ENCODE results near the gene SOX13.

The SOX13 gene

DNA sequence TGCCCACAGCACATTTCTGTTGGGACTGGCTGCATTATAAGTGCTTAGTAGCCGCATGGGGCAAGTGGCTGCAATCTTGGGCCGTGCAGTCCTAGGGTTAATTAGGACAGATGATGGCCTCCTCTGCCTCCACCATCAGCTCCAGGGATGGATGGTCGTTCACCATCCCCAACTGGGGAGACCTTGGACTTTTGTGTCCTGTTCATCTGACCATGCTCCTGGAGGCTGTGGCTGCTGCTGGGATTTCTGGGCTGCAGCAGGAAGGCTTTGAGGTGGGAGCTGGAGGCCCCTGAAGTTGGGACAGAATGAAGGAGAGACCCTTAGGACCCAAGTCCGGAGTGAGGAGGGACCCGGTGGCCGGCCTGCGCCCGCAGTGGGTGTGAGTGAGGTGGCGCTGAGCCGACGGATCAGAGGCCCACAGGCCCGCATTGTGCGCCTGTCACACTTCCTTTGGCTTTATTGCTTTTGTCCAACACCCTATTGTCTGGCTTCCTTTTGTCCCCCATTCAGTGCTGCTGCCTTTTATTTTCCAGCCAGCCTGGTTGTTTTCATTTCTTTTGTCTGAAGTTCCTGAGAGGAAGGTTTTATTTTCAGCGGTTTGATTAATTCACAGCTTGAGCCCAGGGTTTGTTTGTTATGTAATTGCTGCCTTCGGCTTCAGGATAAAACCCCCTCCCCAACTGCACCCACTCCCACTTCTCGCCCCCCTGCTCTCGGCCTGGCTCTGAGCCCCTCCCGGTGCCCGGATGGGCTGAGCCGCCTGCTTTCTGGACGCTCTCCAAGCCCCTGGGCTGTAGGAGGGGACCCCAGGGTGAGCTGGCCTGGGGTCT lies 35.6 kb downstream of the SOX13 start:
- DNase-seq = no peak

DNA sequence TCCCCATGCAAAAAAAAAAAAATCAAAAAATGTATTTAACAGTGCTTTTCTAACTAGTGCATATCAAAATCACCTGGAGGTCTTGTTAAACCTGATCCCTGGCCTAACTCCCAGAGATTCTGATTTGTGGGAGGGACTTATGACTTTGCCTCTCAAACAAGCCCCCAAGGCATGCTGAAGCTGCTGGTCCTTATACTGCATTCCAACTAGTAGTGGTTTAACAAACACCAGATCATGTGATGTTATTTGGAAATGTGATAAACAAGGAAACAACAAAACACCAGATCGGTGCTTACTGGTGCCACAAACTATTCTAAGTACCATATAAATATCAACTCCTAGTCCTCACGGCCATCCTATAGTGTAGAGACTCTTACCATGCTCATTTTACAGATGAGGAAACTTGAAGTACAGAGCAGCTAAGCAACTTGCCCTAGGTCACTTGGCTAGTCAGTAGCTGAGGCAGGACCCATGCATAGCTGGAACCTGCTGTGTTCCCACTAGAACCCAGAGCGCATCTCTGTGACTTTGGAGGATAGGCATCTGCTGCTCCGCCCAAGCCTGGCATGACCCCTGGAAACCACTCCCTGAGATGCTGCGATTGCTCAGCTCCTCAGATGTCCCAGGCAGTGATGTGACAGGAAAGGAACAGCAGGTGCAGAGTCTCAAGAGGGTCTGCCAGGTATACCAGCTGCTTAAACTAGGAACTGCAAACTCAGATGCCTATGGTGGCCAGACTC lies 38.1 kb downstream of the SOX13 start:
- DNase-seq = no peak

DNA sequence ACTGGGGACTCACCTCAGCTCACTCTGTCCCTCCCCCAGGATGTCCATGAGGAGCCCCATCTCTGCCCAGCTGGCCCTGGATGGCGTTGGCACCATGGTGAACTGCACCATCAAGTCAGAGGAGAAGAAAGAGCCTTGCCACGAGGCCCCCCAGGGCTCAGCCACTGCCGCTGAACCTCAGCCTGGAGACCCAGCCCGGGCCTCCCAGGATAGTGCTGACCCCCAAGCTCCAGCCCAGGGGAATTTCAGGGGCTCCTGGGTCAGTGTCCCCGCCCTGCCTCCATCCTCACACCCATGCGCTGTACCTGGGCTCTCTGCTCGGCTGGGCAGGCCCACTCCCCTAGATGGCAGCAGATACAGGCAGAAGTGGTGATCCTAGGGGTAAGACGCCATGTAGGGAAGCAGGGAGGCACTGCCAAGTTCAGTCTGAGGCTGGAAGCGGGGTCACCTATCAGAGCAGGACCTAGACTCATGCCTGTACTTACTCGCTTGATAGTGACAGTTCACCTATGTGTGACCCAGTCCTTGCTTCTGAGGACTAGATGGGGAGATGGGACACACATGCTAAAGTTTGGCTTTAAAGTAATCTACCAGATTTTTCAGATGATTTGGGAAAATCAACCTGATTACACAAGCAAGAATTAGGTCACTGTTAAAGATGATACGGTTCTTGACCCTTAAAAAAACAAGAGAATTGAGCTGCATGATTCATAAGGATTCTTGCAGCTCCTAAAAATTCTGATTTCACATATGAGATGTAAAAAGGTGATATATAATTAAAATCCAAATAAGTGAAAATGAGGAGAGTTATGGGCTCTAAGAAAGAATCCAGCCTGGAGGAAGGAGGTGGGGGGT lies 40.2 kb downstream of the SOX13 start:
- DNase-seq = no peak

DNA sequence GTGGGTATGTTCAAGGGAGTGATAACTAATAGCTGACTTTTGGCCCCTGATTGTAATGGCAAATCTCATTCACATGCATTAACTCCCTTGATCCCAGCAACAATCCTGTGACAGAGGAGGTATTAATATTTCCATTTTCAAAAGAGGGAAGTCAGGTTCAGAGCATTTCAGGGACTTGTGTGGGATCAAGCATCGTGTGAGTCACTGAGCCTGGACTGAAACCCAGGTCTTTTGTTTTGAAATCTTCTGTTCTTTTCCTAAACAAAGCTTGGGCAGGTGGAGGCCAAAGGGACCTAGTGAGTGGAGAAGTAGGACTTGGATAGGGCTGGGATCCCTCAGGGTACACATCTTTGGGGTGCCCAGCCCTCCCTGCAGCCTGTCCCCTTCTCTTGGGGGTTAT lies 41.0 kb downstream of the SOX13 start:
- DNase-seq = no peak

DNA sequence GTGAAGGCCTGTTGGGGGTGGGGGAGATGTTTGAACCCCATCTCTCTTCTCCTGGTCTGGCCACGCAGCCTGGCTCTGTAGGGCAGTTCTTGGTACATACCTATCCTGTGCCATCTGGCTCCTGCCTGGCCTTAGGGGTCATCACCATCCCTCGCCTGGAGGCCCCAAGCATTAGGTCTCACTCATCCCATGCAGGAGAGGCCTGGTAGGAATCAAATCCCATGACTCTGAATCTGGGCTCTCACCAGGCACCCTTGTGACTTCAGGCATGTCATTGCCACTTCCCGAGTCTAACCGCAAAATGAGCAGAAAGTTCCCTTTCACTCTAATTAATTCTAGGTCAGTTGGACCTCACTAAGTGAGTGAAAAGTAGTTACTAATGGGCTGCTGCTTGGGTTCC lies 41.7 kb downstream of the SOX13 start:
- no peak for DNase-seq

- DNase-seq = no peak
Measured at GRCh38 chr1:204115116-204115515, 42.2 kb downstream of the SOX13 start.

GRCh38 chr1:204116539-204116938 lies 43.6 kb downstream of the SOX13 start:
- DNase-seq = no peak

- DNase-seq = no peak
Measured at GRCh38 chr1:204121840-204122555, 49.1 kb downstream of the SOX13 start.

DNA sequence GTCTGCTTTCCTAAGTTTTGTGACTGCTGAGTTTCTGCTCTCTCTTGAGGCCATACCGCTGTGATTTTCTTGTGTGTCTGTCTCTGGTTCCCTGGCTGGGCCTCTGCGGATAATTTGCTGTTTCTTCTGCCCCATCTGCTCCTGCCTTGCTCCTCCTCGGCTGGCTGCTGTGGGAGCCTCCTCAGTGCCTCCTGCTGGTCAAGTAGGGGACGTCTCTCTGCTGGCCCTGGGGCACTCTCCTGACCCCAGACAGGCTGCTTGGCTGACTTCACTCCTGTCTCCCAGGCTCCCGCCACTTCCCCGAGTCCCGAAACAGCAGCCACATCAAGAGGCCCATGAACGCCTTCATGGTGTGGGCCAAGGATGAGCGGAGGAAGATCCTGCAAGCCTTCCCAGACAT lies 50.5 kb downstream of the SOX13 start:
- no peak for DNase-seq

- no peak for DNase-seq
Measured at GRCh38 chr1:204124639-204125038, 51.7 kb downstream of the SOX13 start.

GRCh38 chr1:204125759-204126351 lies 52.9 kb downstream of the SOX13 start:
- DNase-seq = no peak

DNA sequence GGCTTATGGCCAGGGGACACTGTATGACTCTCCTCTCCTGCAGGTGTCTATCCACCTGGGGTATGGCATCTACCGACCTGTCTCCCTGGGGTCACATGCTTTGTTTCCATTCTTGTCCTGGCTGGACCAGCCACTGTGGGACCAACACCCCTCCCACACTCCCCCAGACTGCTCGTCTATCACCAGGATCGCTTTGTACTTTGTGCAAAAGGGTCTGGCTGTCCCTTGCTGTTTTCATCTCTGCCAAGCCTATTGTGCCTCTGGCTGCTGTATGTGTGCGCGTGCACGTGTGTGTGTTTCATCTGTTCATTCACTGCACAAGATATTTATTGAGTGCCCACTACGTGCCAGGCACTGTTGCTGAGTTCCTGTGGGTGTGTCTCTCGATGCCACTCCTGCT lies 53.5 kb downstream of the SOX13 start:
- DNase-seq = no peak

- DNase-seq = no peak
Measured at GRCh38 chr1:204126956-204127355, 54.0 kb downstream of the SOX13 start.

GRCh38 chr1:204127597-204128242 lies 54.8 kb downstream of the SOX13 start:
- DNase-seq = peak; percentile 43

GRCh38 chr1:204128464-204128963 lies 55.6 kb downstream of the SOX13 start:
- no peak for DNase-seq

DNA sequence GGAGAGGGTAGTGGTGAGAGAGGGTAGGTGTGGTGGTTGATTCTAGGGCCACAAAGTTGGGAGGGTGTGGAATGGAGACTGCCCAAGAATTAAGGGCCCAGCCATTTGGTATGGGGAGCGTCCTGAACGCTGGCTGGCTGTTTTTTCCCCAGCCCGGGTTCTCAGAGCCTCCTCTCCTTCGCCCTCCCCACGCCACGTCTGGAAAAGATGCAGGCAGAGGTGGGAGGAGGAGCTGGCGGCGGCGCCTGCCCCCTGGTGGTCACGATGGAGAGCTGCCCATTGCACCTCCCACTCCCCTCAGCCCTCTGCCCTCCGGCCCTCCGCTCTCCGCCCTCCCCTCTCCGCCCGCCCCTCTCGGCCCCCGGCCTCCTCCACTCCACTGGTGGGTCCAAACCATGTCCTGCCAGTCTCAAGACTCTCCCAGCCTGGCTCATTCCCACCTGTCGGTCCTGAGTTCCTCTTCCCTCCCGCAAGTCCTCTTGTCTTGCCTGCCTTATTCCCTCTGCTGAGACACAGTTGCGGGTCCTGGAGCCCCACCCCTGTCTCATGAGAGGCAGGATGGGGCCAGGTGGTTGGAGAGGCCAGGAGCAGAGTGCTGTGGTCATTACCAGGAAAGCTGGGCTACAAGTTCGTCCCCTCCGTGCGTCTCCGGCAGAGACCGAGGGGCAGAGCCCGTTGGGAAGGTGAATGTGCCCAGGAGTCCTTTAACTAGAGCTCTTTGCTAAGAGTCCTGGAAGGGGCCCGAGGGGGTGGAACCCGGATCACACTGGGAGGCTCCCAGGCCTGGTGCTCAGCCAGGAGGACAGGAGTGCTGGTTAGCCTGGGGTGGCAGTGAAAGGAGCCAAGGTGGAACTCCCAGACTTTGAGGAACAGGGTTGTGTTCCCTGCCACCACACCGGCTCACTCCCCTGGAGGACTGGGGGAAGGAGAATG lies 56.3 kb downstream of the SOX13 start:
- peak; percentile 51 for DNase-seq

DNA sequence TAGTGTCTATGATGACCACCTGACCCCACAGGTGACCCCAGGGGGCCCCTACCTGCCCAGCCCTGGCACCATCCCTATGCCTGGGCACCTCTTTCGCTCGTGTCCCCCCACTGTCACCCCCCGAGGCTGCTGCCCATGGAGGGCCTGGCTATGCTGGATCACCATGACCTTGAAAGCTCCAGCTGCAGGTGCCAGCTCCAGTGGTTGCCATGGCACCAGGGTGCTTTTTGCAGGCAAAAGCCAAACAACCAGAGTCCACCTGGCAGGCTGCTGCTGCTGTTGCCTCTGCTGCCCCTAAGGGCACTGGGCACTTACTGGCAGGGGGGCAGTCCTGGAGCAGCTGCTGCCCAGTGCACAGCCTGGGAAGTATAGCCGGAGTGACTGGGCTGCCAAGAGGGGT lies 57.3 kb downstream of the SOX13 start:
- DNase-seq = no peak

GRCh38 chr1:204130981-204131892 lies 58.3 kb downstream of the SOX13 start:
- DNase-seq = no peak

- no peak for DNase-seq
Measured at GRCh38 chr1:204131978-204132377, 59.1 kb downstream of the SOX13 start.
